ENCODE results near the gene PPP1R26.

PPP1R26 gene

GRCh38 chr9:135491764-135492163 is 12.2 kb downstream of the PPP1R26 start:
- Histone ChIP-seq H3K79me2 (ENCODE audit: insufficient read depth, low read length) (no peaks in the 10 kb centered on the region), H4K20me1 (ENCODE audit: insufficient read depth, low read length) (no peaks in the 10 kb centered on the region), H3K9me3 (ENCODE audit: insufficient read depth, low read length, severe bottlenecking) (no peaks in the 10 kb centered on the region), H3K4me1 (ENCODE audit: insufficient read depth, low read length) (no peaks in the 10 kb centered on the region), H3K27me3 (ENCODE audit: insufficient read depth, low read length, poor library complexity) (peaks cover 2% of the 10 kb centered on the region), H3K9ac (ENCODE audit: low read depth, low read length) (no peak overlapping the region), H2AFZ (ENCODE audit: low read depth, low read length) (no peak overlapping the region), H3K4me2 (ENCODE audit: insufficient read depth, low read length) (no peak overlapping the region), H3K27ac (ENCODE audit: low read length) (no peak overlapping the region), H3K4me3 (ENCODE audit: low read depth in 1 of 2, low read length in 2 of 2) (no peak overlapping the region), H3K36me3 (ENCODE audit: insufficient read depth, low read length) (no peaks in the 10 kb centered on the region)
- TF ChIP-seq CTCF (IDR thresholded peaks at IDR 0.05; ENCODE audit: borderline replicate concordance, extremely low read depth, low read length, poor library complexity, severe bottlenecking) (no peak), EZH2 (IDR thresholded peaks at IDR 0.05; ENCODE audit: borderline replicate concordance, low read depth, low read length, severe bottlenecking) (no peak)
- no peak for ATAC-seq (ENCODE audit: insufficient read depth, low read depth)
- no peak for DNase-seq

- no peaks in the 10 kb centered on the region for H3K36me3 ChIP-seq (ENCODE audit: insufficient read depth, low read length)
- H3K27ac ChIP-seq (ENCODE audit: low read length), result no peak overlapping the region
- no peak overlapping the region for H3K4me2 ChIP-seq (ENCODE audit: insufficient read depth, low read length)
- H3K9ac ChIP-seq (ENCODE audit: low read depth, low read length), result no peak overlapping the region
- H3K4me3 ChIP-seq (ENCODE audit: low read depth in 1 of 2, low read length in 2 of 2), result no peak overlapping the region
- no peaks in the 10 kb centered on the region for H3K9me3 ChIP-seq (ENCODE audit: insufficient read depth, low read length, severe bottlenecking)
- ATAC-seq (ENCODE audit: insufficient read depth, low read depth) (no peak), DNase-seq (no peak)
- peaks cover 2% of the 10 kb centered on the region for H3K27me3 ChIP-seq (ENCODE audit: insufficient read depth, low read length, poor library complexity)
- H2AFZ ChIP-seq (ENCODE audit: low read depth, low read length), result no peak overlapping the region
- H3K4me1 ChIP-seq (ENCODE audit: insufficient read depth, low read length), result no peaks in the 10 kb centered on the region
- no peaks in the 10 kb centered on the region for H4K20me1 ChIP-seq (ENCODE audit: insufficient read depth, low read length)
- H3K79me2 ChIP-seq (ENCODE audit: insufficient read depth, low read length), result no peaks in the 10 kb centered on the region
- no peak for TF ChIP-seq CTCF (IDR thresholded peaks at IDR 0.05; ENCODE audit: borderline replicate concordance, extremely low read depth, low read length, poor library complexity, severe bottlenecking)
- TF ChIP-seq EZH2 (IDR thresholded peaks at IDR 0.05; ENCODE audit: borderline replicate concordance, low read depth, low read length, severe bottlenecking), result no peak
Observed at GRCh38 chr9:135492886-135493669, 13.5 kb downstream of the PPP1R26 start.

- H2AFZ ChIP-seq (ENCODE audit: low read depth, low read length), result no peak overlapping the region
- H3K9me3 ChIP-seq (ENCODE audit: insufficient read depth, low read length, severe bottlenecking), result no peaks in the 10 kb centered on the region
- H3K4me2 ChIP-seq (ENCODE audit: insufficient read depth, low read length), result no peak overlapping the region
- H3K9ac ChIP-seq (ENCODE audit: low read depth, low read length), result no peak overlapping the region
- H3K27ac ChIP-seq (ENCODE audit: low read length), result no peak overlapping the region
- H3K79me2 ChIP-seq (ENCODE audit: insufficient read depth, low read length), result no peaks in the 10 kb centered on the region
- peaks cover 5% of the 10 kb centered on the region; the same call in 1 of the 2 replicates for H4K20me1 ChIP-seq (ENCODE audit: insufficient read depth, low read length)
- H3K4me1 ChIP-seq (ENCODE audit: insufficient read depth, low read length), result peaks cover 10% of the 10 kb centered on the region
- TF ChIP-seq EZH2 (IDR thresholded peaks at IDR 0.05; ENCODE audit: borderline replicate concordance, low read depth, low read length, severe bottlenecking), result no peak
- TF ChIP-seq CTCF (IDR thresholded peaks at IDR 0.05; ENCODE audit: borderline replicate concordance, extremely low read depth, low read length, poor library complexity, severe bottlenecking), result no peak
- H3K36me3 ChIP-seq (ENCODE audit: insufficient read depth, low read length), result no peaks in the 10 kb centered on the region
- DNase-seq (no peak), ATAC-seq (ENCODE audit: insufficient read depth, low read depth) (no peak)
- H3K4me3 ChIP-seq (ENCODE audit: low read depth in 1 of 2, low read length in 2 of 2), result no peak overlapping the region
- H3K27me3 ChIP-seq (ENCODE audit: insufficient read depth, low read length, poor library complexity), result peaks cover 2% of the 10 kb centered on the region
Observed at GRCh38 chr9:135494791-135495559, 15.4 kb downstream of the PPP1R26 start.
